HuH-7 (cell line): Measurements from ENCODE around the gene ACER3.
"Not testable (repeated sequence)": the region's sequence is repeated elsewhere in the genome, so short reads cannot be mapped to it uniquely, and the experiment has no call there.

ENCODE experiments used
- DNase-seq: peaks from one replicate; pipeline ENCODE4 v3.0.0; 2011; ENCODE audit warnings: low spot score

Gene ACER3

DNA sequence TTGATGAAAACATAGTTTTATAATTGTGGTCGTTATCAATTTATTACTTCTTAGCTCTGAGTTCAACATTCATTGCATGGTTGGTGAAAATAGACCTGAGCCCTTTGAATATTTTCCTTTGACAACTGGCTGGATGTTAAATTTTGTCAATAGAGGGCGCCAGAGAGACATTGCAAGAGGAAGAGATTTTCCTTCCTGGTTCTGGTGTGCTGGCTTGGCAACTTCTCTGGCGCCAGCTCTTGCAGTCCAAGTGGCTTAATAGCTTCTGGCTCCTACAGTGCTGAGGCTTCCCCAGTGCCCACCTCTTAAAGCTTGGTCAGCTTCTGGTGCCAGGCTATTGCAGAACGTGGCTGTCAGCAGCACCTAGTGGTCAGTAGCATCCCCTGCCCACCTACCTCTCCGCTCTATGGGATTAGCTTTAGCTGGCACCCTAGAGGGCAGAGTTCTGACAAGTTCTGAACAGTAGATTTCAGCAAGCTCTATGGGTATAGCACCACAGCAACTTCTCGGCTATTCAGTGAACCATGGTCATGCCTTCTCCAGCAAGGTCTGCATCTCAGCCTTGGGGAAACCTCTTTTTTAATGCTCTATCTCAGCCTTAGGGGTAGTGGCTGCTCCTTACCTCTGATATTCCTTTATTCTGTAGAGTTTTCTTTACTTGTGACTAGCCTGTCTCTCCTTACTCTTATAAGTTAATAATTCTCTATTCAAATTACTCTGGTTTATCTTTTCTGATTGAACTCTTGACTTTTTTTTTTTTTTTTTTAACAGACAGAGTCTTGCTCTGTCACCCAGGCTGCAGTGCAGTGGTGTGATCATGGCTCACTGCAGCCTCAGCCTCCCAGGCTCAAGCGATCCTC lies 59.4 kb downstream of the ACER3 start:
- DNase-seq: peak; percentile 49

- no peak for DNase-seq
Measured at GRCh38 chr11:76927160-76927559, 66.4 kb downstream of the ACER3 start.

DNA sequence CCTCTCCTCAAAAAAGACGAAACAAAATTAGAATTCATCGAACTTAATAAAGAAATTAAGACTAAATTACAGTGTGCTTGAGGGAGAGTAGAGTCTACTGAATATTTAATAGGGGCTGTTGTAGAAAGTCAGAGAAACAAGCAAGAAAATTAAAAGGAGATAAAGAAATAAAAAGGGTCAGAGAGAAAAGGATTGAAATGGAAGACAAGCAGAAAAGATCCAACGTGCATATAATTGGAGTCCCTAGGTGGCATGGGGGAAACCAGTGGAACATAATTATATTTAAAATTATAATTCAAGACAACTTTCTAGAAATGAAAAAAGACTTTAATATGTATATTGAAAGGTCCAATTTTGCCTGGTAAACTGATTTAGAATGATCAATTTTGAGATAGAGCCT lies 74.3 kb downstream of the ACER3 start:
- DNase-seq: no peak

DNA sequence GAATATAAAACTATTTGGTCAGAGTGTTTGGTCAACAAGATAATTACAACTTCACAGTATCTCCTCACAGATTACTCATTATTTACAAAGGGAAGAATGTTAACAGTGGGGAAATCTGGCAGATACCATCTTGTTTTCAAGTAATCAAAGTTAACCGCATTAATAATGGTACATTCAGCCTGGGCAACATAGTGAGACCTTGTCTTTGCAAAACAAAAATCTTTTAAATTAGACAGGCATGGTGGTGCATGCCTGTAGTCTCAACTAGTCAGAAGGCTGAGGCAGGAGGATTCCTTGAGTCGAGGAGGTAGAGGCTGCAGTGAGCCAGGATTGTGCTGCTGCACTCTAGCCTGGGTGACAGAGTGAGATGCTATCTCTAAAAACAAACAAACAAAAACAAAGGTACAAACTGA lies 78.5 kb downstream of the ACER3 start:
- no peak for DNase-seq

DNA sequence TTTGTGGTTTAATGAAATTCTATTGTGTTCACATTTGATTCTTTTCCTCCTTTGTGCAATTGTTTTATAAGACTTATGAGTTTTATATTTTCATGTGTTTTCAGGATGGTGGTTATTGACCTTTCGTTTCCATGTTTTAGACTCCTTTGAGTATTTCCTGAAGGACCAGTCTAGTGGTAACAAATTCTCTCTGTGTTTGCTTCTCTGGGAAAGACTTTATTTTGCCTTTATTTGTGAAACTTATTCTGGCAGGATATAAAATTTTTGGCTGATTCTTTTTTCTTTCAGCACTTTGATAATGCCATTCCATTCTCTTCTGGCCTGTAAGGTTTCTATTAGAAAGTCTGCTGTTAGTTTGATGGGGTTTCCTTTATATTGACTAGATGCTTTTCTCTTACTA lies 83.5 kb downstream of the ACER3 start:
- no peak for DNase-seq

GRCh38 chr11:76946223-76946622 lies 85.5 kb downstream of the ACER3 start:
- no peak for DNase-seq

- DNase-seq: no peak
Measured at GRCh38 chr11:76947190-76947589, 86.5 kb downstream of the ACER3 start.

DNA sequence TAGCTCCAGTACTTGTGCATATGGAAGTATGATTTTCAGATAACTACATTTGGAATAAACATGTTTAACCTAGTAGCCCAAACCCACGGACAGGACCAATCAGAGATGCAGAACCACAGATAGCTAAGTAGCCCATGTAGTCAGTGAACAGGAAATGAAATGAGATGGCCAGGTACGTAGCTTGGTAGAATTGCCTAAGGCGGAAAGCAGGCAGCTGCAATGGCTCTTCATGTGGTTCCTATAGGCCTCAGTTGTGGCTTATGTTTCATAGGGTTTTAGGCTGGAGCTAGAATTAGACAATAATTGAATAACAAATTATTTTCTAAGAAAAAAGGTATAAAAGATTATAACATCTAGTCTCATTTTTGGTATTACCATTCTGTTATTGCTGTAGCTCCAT lies 87.1 kb downstream of the ACER3 start:
- DNase-seq: no peak

DNA sequence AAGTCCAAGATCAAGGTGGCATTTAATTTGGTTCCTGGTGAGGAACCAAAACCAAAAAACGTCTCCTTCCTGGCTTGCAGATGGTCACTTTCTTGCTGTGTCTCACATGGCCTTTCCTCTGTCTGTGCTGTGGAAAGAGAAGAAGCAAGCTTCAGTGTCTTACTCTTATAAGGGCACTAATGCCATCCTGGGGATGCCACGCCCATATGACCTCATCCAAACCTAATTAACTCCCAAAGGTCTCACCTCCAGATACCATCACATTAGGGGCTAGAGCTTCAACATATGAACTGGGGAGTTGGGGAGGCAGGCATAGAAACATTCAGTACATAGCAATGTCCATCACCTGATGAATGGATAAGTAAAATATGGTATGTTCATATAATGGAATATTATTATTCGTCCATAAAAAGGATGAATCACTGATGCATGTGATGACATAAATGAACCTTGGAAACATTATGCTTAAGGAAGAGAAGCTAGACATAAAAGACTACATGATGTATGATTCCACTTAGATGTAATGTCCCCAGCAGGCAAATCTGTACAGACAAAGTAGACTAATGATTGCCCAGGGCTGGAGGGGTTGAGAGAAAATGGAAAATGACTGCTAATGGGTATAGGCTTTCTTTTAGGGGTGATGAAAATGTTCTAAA lies 94.9 kb downstream of the ACER3 start:
- no peak for DNase-seq

DNA sequence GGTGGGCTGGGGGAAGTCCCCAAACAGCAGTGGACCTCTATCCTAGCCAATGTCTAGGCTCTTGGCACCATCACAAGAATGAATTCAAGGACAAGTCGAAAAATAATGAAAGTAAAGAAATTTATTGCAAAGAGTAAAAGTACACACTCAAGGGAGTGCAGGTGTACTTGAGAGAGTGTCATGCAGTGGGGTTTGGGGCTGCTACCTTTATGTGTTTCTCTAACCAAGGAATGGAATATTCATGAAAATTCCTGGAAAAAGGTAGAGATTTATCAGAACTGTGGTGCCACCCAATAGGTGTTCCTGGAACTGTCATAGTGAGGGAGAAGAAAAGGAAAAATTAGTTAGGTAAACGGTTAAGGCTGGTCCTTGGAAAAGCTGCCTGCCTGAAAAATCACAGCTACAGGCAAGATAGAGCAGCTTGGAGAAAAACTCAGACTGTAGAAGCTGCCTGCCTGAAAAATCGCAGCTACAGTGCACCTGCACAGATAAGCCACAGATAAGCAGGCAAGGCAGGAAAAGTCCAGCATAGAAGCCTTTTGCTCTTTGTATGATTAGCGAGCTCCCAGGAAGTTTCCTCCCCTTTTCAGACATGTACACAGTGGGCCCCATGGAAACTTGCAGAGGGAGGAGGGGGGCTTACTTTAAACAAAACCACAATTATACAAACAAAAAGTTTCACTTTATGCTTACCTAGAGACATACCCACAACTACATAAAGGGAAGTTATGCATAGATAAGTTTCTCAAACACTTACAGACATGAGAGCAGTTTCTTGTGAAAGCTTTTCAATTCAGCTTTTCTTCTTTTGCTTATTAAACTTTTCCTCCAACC lies 102.1 kb downstream of the ACER3 start:
- DNase-seq: peak; percentile 25

DNA sequence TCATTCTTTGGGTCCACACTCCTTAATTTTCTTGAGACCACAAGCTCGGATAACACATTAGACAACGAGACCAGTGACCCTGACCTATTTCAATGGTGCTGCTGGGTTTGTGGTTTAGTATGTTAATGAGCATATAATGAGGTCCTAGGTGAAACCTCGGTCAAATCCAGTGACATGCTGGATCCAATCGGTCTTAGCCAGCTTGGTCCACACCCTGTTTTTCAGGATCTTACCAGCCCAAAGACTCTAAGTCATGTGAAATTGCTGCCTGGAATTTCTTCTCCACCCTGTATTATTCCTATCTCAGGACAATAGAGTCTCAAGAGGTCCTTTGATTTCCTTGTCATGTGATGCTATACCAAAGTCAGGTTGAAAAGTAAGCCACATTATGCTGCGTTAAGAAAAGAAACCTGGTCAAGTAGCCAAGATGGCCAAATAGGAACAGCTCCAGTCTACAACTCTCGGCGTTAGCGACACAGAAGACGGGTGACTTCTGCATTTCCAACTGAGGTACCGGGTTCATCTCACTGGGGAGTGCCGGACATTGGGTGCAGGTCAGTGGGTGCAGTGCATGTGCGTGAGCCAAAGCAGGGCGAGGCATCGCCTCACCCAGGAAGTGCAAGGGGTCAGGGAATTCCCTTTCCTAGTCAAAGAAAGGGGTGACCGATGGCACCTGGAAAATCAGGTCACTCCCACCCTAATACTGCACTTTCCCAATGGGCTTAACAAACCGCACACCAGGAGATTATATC lies 102.9 kb downstream of the ACER3 start:
- DNase-seq: not testable (repeated sequence)

DNA sequence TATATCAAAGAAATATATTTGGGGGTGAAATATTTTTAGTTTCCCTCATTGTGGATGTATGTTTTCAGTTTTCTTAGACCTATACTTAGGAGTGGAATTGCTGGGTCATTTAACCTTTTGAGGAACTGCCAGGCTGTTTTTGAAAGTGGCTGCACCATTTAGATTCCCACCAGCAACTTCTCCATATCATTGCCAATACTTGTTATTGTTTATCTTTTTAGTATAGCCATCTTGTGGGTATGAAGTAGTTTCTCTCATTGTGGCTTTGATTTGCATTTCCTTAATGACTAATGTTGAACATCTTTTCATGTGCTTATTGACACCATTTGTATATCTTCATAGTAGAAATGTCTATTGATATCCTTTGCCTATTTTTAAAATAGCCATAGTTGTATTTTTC lies 111.3 kb downstream of the ACER3 start:
- DNase-seq: no peak

GRCh38 chr11:76974179-76974891 lies 113.6 kb downstream of the ACER3 start:
- no peak for DNase-seq

DNA sequence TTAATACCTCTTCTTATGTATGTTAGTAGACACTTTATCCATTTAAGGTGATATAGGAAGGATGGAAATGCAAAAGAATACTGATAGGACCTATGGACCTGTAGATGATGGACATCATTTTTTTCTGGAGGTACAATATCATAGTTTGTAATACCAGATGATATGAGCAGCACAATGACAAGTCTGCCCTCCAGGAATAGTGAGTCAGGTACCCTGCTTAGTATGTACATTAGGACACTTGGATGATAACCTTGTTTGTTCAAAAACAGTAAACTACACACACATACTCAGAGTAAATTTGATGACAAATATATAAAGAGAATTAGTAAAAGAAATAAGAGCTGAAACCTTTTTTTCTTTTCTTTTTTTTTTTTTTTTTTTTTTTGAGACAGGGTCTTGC lies 114.8 kb downstream of the ACER3 start:
- DNase-seq: no peak

GRCh38 chr11:76977791-76978190 lies 117.1 kb downstream of the ACER3 start:
- no peak for DNase-seq

DNA sequence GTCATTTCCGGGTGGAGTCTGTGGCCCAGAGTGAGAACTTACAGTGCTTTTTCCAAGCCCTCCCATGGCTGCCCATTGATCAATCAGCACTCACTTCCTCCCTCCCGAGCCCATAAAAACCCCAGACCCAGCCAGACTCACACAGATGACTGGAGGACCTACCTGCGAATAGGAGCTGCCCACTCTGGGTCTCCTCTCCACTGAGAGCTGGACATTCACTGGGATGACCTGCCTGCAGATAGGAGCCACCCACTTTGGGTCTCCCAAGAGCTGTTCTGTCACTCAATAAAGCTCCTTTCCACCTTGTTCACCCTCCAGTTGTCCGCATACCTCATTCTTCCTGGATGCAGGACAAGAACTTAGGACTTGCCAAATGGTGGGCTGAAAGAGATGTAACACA lies 117.5 kb downstream of the ACER3 start:
- no peak for DNase-seq

- DNase-seq: no peak
Measured at GRCh38 chr11:76978818-76979217, 118.1 kb downstream of the ACER3 start.

GRCh38 chr11:76980196-76980595 lies 119.5 kb downstream of the ACER3 start:
- no peak for DNase-seq

DNA sequence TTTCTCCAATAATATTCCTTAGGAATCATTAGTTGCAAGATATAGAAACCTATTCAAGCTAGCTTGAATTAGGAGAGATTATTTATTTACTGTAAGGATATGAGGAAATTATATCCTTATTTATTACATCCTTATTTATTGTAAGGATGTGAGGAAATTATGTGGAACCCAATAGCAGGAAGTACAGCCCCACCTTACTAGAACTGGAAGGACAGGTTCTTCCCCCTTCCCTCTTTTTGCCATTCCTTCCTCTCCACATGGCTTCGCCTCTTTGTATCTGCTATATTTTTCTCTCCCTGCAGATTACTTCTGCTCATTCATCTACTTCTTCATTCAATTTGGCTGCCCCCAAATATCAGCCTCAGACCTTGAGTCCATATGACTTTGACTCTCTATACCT lies 124.0 kb downstream of the ACER3 start:
- DNase-seq: no peak

GRCh38 chr11:76987203-76987602 lies 126.5 kb downstream of the ACER3 start:
- no peak for DNase-seq

- DNase-seq: no peak
Measured at GRCh38 chr11:76990628-76991027, 129.9 kb downstream of the ACER3 start.
